ENCODE results near the gene UBE2D2. TPM values are rescaled to one million over a fixed set of nuclear protein-coding genes. Genes with fewer than 3 reads are reported as not detected.

Gene UBE2D2
- polyA plus RNA-seq, 3 donors = 41.2 to 167 (median 133) TPM

- peaks cover 100% of the 10 kb centered on the region for H4K20me1 ChIP-seq (ENCODE audit: insufficient read depth, low read length)
- H3K4me3 ChIP-seq (replicated peaks in 1 of 3; ENCODE audit: low read depth in 2 of 3, low read length in 3 of 3) = no peak overlapping the region
- Mint-ChIP-seq H3K4me1 (peaks cover 42% of the 10 kb centered on the region), H3K27ac (peak overlapping the region in 6 of 7 donors; percentile 24 to 78 (median 62)), H3K36me3 (peaks cover 10 to 33% of the 10 kb centered on the region in 2 donors), H3K4me3 (peak overlapping the region in 1 of 2 donors; percentile 75), H3K27me3 (ENCODE audit: low read depth in 3 of 3) (no peaks in the 10 kb centered on the region), H3K9me3 (no peaks in the 10 kb centered on the region)
- no CpG with 5 or more reads among the region's 1 CpG for WGBS (ENCODE audit: insufficient coverage)
- peak overlapping the region; percentile 11 for H3K4me2 ChIP-seq (replicated peaks; ENCODE audit: extremely low read depth, low read length, poor library complexity, severe bottlenecking)
- DNase-seq = no peak
- H3K27me3 ChIP-seq (ENCODE audit: control insufficient read depth in 2 of 2, insufficient read depth in 2 of 2, low read length in 2 of 2) = no peaks in the 10 kb centered on the region
- H3K79me2 ChIP-seq (ENCODE audit: insufficient read depth, low read length) = peaks cover 99% of the 10 kb centered on the region
- peaks cover 6% of the 10 kb centered on the region in 2 donors for H3K36me3 ChIP-seq (replicated peaks in 1 of 2; ENCODE audit: control insufficient read depth in 1 of 2, insufficient read depth in 2 of 2, low read length in 2 of 2)
- TF ChIP-seq CTCF (IDR thresholded peaks at IDR 0.05) = no peak
- peaks cover 8 to 15% of the 10 kb centered on the region in 2 donors for H3K4me1 ChIP-seq (ENCODE audit: control insufficient read depth in 1 of 2, insufficient read depth in 2 of 2, low read length in 2 of 2)
- no peaks in the 10 kb centered on the region for H3K9me3 ChIP-seq (replicated peaks in 1 of 2; ENCODE audit: control insufficient read depth in 1 of 2, insufficient read depth in 1 of 2, low read length in 2 of 2)
- intact Hi-C loops (cut with micrococcal nuclease) = no loop called here
- no peak overlapping the region for H3K9ac ChIP-seq (ENCODE audit: insufficient read depth, low read length, poor library complexity, severe bottlenecking)
- no peak overlapping the region for H2AFZ ChIP-seq (ENCODE audit: insufficient read depth, low read depth, low read length, poor library complexity, severe bottlenecking)
- H3K27ac ChIP-seq (ENCODE audit: low read depth in 1 of 2, low read length in 2 of 2) = peak overlapping the region in 1 of 2 donors; percentile 50
These were observed 10.8 kb downstream of the UBE2D2 start for GRCh38 chr5:139571966-139572365.

- no peaks in the 10 kb centered on the region for H3K27me3 Mint-ChIP-seq (ENCODE audit: low read depth in 3 of 3)
- Histone ChIP-seq H3K9me3 (replicated peaks in 1 of 2; ENCODE audit: control insufficient read depth in 1 of 2, insufficient read depth in 1 of 2, low read length in 2 of 2) (no peaks in the 10 kb centered on the region), H3K36me3 (replicated peaks in 1 of 2; ENCODE audit: control insufficient read depth in 1 of 2, insufficient read depth in 2 of 2, low read length in 2 of 2) (peaks cover 6 to 8% of the 10 kb centered on the region in 2 donors), H3K9ac (ENCODE audit: insufficient read depth, low read length, poor library complexity, severe bottlenecking) (no peak overlapping the region), H2AFZ (ENCODE audit: insufficient read depth, low read depth, low read length, poor library complexity, severe bottlenecking) (no peak overlapping the region), H3K27ac (ENCODE audit: low read depth in 1 of 2, low read length in 2 of 2) (no peak overlapping the region), H3K27me3 (ENCODE audit: control insufficient read depth in 2 of 2, insufficient read depth in 2 of 2, low read length in 2 of 2) (no peaks in the 10 kb centered on the region), H3K79me2 (ENCODE audit: insufficient read depth, low read length) (peaks cover 99% of the 10 kb centered on the region), H4K20me1 (ENCODE audit: insufficient read depth, low read length) (peaks cover 100% of the 10 kb centered on the region), H3K4me1 (ENCODE audit: control insufficient read depth in 1 of 2, insufficient read depth in 2 of 2, low read length in 2 of 2) (peaks cover 7 to 12% of the 10 kb centered on the region in 2 donors), H3K4me3 (replicated peaks in 1 of 3; ENCODE audit: low read depth in 2 of 3, low read length in 3 of 3) (no peak overlapping the region), H3K4me2 (replicated peaks; ENCODE audit: extremely low read depth, low read length, poor library complexity, severe bottlenecking) (no peak overlapping the region)
- no peaks in the 10 kb centered on the region for H3K9me3 Mint-ChIP-seq
- TF ChIP-seq CTCF (IDR thresholded peaks at IDR 0.05) = peak; percentile 51
- peak in 1 of 3 donors; percentile 7 for DNase-seq
- no peak overlapping the region for H3K4me3 Mint-ChIP-seq
- 100% methylated on average over 1 of the region's 4 CpGs for WGBS (ENCODE audit: insufficient coverage)
- peaks cover 49% of the 10 kb centered on the region for H3K4me1 Mint-ChIP-seq
- H3K36me3 Mint-ChIP-seq = peaks cover 8 to 22% of the 10 kb centered on the region in 2 donors
- peak overlapping the region in 1 of 7 donors; percentile 6 for H3K27ac Mint-ChIP-seq
- intact Hi-C loops (cut with micrococcal nuclease) = no loop called here
These were observed 13.6 kb downstream of the UBE2D2 start for GRCh38 chr5:139574641-139575312.

Measured in CD14-positive monocyte (primary cell).